Measurements from ENCODE around the gene EPHA10. TPM values are rescaled to one million over a fixed set of nuclear protein-coding genes. Genes with fewer than 3 reads are reported as not detected.
"Not testable (repeated sequence)": the region's sequence is repeated elsewhere in the genome, so short reads cannot be mapped to it uniquely, and the experiment has no call there.

EPHA10 gene
- total RNA-seq, 2 donors from 2014 or later = 0.34 to 0.75 TPM

DNA sequence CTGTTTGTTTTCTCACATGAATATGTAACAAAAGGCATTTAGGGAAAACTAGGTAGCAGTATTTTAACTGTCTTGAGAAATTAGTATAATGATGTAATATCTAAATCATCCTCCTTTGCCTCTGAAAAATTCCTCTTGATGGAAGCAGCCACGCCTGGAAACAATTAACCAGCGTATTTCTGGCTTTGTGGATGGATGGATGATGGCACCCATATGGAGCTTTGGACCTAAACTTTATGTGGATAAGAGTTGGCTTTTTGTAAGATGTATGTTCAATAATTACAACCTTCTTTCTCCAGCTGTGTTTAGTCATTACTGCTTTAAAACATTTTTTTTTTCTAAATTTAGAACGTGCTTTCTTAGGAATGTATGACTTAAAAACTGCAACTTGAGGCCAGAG lies 60.0 kb downstream of the EPHA10 start:
- H3K27me3 Mint-ChIP-seq = no peaks in the 10 kb centered on the region
- peaks cover 7% of the 10 kb centered on the region for H3K4me1 Mint-ChIP-seq
- no peak for ATAC-seq
- no peak overlapping the region for H3K4me3 Mint-ChIP-seq
- no peak overlapping the region for H3K27ac Mint-ChIP-seq
- DNase-seq = no peak
- no peaks in the 10 kb centered on the region for H3K36me3 Mint-ChIP-seq (ENCODE audit: low read depth)
- no peaks in the 10 kb centered on the region for H3K9me3 ChIP-seq (ENCODE audit: control insufficient read depth, low read length, poor library complexity, severe bottlenecking)

DNA sequence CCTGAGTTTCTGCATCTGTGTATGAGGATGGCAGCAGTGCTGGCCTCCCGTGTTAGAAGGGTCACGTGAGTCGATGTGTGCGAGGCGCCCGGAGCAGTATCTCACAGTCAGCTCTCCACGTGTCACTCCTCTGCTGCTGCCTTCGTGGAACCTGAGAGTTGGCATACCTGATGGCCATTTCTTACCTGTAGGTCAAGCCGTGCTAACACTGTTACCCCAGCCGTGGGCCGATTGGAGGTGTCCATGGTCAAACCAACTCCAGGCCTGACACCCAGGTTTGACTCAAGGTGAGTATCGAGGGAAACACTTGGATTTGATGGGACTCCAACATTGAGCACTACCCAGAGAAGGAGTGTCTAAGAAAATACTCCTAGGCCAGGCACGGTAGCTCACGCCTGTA lies 61.9 kb downstream of the EPHA10 start:
- Mint-ChIP-seq H3K27me3 (no peaks in the 10 kb centered on the region), H3K27ac (no peak overlapping the region), H3K4me3 (no peak overlapping the region), H3K4me1 (peaks cover 15% of the 10 kb centered on the region), H3K36me3 (ENCODE audit: low read depth) (no peaks in the 10 kb centered on the region)
- ATAC-seq = no peak
- no peaks in the 10 kb centered on the region for H3K9me3 ChIP-seq (ENCODE audit: control insufficient read depth, low read length, poor library complexity, severe bottlenecking)
- no peak for DNase-seq

DNA sequence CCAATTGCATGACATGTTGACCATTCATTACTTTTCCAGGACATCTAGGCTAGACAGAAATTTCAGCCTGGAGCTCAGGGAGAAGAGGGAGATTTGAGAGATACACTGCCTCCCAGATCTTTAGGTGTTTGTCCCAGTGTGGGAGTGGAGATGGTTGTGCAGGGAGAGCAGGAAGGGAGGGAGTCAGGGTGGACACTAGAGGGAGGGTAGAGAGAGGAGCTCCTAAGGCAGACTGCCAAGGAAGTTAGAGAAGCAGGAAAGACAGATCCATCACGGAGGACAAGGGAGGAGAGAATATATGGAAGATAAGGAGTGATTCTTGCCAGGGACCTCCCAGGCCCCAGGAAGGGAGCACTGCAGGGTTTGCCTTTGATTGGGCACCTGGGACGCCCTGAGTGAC lies 63.9 kb downstream of the EPHA10 start:
- no peak for ATAC-seq
- H3K9me3 ChIP-seq (ENCODE audit: control insufficient read depth, low read length, poor library complexity, severe bottlenecking) = no peaks in the 10 kb centered on the region
- H3K27ac Mint-ChIP-seq = peak overlapping the region; percentile 47
- peaks cover 15% of the 10 kb centered on the region for H3K4me1 Mint-ChIP-seq
- H3K4me3 Mint-ChIP-seq = no peak overlapping the region
- DNase-seq = no peak
- H3K27me3 Mint-ChIP-seq = no peaks in the 10 kb centered on the region
- no peaks in the 10 kb centered on the region for H3K36me3 Mint-ChIP-seq (ENCODE audit: low read depth)

DNA sequence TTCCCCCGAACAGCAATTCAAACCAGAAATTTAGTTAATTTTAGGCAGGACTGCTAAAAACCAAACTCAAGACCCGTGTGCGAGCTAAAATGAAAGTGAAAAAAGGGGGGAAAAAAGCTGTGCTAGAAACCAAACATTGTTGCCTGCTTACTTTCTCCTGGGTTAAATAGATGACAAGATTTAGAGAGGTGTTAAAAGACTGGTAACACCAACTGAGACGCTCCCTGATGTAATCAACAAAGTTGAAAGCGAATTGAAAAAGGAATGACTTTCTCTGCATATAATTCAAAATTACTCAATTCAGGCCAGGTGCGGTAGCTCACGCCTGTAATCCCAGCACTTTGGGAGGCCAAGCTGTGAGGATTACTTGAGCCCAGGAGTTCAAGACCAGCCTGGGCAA lies 65.8 kb downstream of the EPHA10 start:
- no peaks in the 10 kb centered on the region for H3K36me3 Mint-ChIP-seq (ENCODE audit: low read depth)
- no peaks in the 10 kb centered on the region for H3K9me3 ChIP-seq (ENCODE audit: control insufficient read depth, low read length, poor library complexity, severe bottlenecking)
- H3K4me3 Mint-ChIP-seq = peak overlapping the region; percentile 69
- H3K27ac Mint-ChIP-seq = peak overlapping the region; percentile 47
- peaks cover 15% of the 10 kb centered on the region for H3K4me1 Mint-ChIP-seq
- no peak for DNase-seq
- ATAC-seq = no peak
- no peaks in the 10 kb centered on the region for H3K27me3 Mint-ChIP-seq

DNA sequence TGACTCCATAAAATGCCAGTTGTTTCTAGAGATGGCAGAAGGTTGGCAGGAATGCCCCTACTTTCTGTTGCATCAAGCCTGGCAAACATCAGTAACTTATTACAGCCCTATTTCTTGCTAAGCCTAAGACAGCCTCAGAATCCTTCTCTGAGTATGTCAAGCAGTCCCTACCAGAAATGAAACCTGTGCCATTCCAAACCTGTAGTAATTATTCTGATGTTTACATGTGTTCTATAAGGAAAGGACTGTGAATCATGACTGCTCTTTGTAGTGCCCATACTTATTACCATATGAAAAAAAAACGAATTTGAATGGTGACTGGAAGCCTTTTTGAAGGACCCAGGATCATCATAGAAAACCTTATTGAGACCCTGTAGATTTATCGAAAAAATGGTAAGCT lies 67.2 kb downstream of the EPHA10 start:
- H3K36me3 Mint-ChIP-seq (ENCODE audit: low read depth) = no peaks in the 10 kb centered on the region
- ATAC-seq (no peak), DNase-seq (no peak)
- no peaks in the 10 kb centered on the region for H3K9me3 ChIP-seq (ENCODE audit: control insufficient read depth, low read length, poor library complexity, severe bottlenecking)
- H3K4me1 Mint-ChIP-seq = peaks cover 15% of the 10 kb centered on the region
- H3K27me3 Mint-ChIP-seq = no peaks in the 10 kb centered on the region
- no peak overlapping the region for H3K4me3 Mint-ChIP-seq
- H3K27ac Mint-ChIP-seq = no peak overlapping the region

DNA sequence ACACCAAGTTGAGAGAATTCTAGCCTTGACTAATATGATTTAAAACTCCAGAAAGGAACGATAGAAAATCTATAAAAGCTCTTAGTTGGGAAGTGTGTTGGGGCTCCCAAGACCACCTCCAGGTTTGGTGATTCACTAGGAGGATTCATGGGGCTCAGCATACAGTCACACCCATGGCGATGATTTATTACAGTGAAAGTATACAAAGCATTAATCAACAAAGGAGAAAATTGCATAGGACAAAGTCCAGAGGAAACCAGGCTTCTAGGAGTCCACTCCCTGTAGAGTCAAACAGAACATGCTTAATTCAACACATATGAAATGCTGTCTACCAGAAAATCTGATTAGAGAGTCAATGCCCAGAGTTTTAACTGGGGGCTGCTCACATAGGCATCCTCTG lies 67.8 kb downstream of the EPHA10 start:
- H3K4me3 Mint-ChIP-seq = no peak overlapping the region
- H3K4me1 Mint-ChIP-seq = peaks cover 15% of the 10 kb centered on the region
- H3K27ac Mint-ChIP-seq = no peak overlapping the region
- no peak for DNase-seq
- ATAC-seq = no peak
- no peaks in the 10 kb centered on the region for H3K36me3 Mint-ChIP-seq (ENCODE audit: low read depth)
- H3K9me3 ChIP-seq (ENCODE audit: control insufficient read depth, low read length, poor library complexity, severe bottlenecking) = no peaks in the 10 kb centered on the region
- no peaks in the 10 kb centered on the region for H3K27me3 Mint-ChIP-seq

DNA sequence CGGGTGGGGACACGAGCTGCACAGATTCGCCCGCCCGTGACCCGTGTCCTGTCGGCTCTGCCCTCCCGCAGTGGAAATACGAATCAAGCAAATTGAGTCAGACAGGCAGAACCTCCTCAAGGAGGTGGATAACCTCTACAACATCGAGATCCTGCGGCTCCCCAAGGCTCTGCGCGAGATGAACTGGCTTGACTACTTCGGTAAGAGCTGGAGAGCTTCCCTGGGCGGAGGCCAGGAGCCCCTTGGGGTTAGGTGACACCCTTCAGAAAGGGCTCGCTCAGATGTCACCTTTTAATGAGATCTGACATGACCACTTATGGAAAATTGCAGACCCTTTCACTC lies 72.1 kb downstream of the EPHA10 start:
- H3K9me3 ChIP-seq (ENCODE audit: control insufficient read depth, low read length, poor library complexity, severe bottlenecking) = no peaks in the 10 kb centered on the region
- peaks cover 2% of the 10 kb centered on the region for H3K36me3 Mint-ChIP-seq (ENCODE audit: low read depth)
- H3K4me3 Mint-ChIP-seq = peak overlapping the region; percentile 97
- DNase-seq = no peak
- no peak overlapping the region for H3K27ac Mint-ChIP-seq
- ATAC-seq = no peak
- H3K4me1 Mint-ChIP-seq = peaks cover 32% of the 10 kb centered on the region
- H3K27me3 Mint-ChIP-seq = no peaks in the 10 kb centered on the region

DNA sequence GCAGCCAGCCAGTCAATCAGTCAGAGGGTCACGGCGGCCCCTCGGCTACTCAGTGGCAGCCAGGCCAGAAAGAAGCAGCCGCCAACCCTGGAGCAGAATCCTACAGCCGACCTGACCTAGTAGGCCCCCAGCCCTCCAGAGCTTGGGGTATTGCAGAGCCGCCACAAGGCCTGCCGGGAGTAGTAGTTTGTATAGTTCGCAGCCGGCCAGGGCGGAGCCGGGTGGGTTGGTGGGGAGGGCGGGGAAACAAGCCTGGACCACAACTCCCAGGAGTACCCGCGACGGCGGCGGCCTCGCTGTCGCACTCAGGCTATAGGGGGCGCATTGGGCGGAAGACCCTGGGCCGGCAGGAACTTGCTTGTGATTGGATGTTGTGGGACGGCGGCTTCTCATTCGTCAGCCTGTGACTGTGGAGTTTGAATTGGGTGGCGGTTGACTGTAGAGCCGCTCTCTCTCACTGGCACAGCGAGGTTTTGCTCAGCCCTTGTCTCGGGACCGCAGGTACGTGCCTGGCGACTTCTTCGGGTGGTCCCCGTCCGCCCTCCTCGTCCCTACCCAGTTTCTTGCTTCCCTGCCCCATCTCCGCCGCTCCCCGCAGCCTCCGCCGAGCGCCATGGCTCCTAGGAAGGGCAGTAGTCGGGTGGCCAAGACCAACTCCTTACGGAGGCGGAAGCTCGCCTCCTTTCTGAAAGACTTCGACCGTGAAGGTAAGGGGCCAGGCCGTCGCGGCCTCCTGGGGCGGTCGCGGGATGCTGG lies 72.7 kb downstream of the EPHA10 start, which contains the start of gene CDCA8:
CDCA8 (plus strand) TSS at position 439 of the 756 bp plus-strand sequence; CDS start at position 614, 175 bp downstream.
- H3K36me3 Mint-ChIP-seq (ENCODE audit: low read depth) = peaks cover 2% of the 10 kb centered on the region
- H3K9me3 ChIP-seq (ENCODE audit: control insufficient read depth, low read length, poor library complexity, severe bottlenecking) = no peaks in the 10 kb centered on the region
- ATAC-seq (peak; percentile 90), DNase-seq (peak; percentile 96 to 98 (median 98))
- H3K27ac Mint-ChIP-seq = peak within 1 kb of the TSS; percentile 94
- no peaks in the 10 kb centered on the region for H3K27me3 Mint-ChIP-seq
- H3K4me3 Mint-ChIP-seq = peak within 1 kb of the TSS; percentile 97
- H3K4me1 Mint-ChIP-seq = peaks cover 34% of the 10 kb centered on the region

DNA sequence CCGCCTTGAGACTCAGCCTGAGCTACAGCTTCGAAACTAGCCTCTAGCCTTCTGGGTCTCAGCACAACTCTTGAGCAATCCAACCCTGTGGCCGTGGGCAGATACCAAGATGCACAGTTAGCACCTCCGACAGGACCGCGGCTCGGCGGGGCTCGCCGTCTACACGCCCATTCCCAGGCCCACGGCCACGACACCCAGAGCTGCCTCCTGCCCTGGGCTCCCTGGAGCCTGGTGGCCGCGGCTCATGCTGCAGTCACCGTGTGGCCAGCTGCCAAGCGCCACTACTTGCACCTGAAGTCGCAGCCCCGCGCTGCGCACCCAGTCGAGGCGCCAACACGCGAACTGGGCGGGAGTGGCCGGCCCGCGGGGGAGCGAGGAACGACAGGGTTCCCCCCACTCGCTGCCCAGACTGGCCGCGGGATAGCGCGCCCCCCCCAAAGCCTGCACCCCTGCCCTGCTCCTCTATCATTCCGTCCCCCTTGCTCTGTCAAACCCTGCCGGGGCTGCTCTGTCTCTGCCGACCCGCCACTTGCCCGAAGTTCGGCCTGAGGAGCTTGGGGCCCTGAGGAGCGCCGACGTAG lies 73.3 kb downstream of the EPHA10 start:
- H3K4me1 Mint-ChIP-seq = peaks cover 34% of the 10 kb centered on the region
- DNase-seq = peak in 1 of 3 donors; percentile 16
- no peak for ATAC-seq
- peak overlapping the region; percentile 94 for H3K27ac Mint-ChIP-seq
- H3K36me3 Mint-ChIP-seq (ENCODE audit: low read depth) = peaks cover 2% of the 10 kb centered on the region
- no peaks in the 10 kb centered on the region for H3K27me3 Mint-ChIP-seq
- H3K9me3 ChIP-seq (ENCODE audit: control insufficient read depth, low read length, poor library complexity, severe bottlenecking) = no peaks in the 10 kb centered on the region
- peak overlapping the region; percentile 97 for H3K4me3 Mint-ChIP-seq

DNA sequence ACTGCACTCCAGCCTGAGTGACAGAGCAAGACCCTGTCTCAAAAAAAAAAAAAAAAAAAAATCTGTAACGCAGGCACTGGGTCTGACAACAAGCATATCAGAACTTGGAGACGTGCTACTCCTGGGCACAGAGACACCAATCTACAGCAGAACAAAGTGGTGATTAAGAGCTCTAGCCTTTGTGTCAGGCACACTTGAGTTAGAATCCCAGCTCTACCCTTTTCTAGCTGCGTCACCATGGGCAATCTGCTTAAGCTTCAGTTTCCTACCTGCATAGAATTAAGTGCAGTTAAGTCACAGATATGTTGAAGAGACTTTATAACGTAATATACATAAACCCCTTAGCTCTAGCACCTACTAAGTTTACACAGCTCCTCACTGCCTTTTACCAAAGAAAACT lies 76.0 kb downstream of the EPHA10 start:
- no peak for DNase-seq
- no peak overlapping the region for H3K27ac Mint-ChIP-seq
- peaks cover 37% of the 10 kb centered on the region for H3K4me1 Mint-ChIP-seq
- H3K36me3 Mint-ChIP-seq (ENCODE audit: low read depth) = peaks cover 6% of the 10 kb centered on the region
- no peaks in the 10 kb centered on the region for H3K27me3 Mint-ChIP-seq
- H3K4me3 Mint-ChIP-seq = peak overlapping the region; percentile 97
- no peaks in the 10 kb centered on the region for H3K9me3 ChIP-seq (ENCODE audit: control insufficient read depth, low read length, poor library complexity, severe bottlenecking)
- ATAC-seq = no peak

DNA sequence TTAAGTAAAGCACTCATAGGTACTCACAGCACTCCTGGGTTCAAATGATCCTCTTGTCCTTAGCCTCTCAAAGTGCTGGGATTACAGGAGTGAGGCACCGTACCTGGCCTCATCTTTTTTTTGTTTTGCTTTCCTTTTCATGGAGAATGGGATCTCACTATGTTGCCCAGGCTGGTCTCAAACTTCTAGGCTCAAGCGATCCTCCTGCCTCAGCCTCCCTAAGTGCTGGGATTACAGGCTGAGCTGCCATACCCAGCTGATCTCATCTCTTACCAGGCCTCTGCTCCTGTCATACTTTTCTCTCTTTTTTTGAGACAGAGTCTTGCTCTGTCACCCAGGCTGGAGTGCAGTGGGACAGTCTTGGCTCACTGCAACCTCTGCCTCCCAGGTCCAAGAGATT lies 77.2 kb downstream of the EPHA10 start:
- not testable (repeated sequence) for ATAC-seq; DNase-seq; H3K36me3 Mint-ChIP-seq (ENCODE audit: low read depth); H3K4me3 Mint-ChIP-seq; H3K27me3 Mint-ChIP-seq; H3K9me3 ChIP-seq (ENCODE audit: control insufficient read depth, low read length, poor library complexity, severe bottlenecking)
- peaks cover 40% of the 10 kb centered on the region for H3K4me1 Mint-ChIP-seq
- H3K27ac Mint-ChIP-seq = peak overlapping the region; percentile 76

DNA sequence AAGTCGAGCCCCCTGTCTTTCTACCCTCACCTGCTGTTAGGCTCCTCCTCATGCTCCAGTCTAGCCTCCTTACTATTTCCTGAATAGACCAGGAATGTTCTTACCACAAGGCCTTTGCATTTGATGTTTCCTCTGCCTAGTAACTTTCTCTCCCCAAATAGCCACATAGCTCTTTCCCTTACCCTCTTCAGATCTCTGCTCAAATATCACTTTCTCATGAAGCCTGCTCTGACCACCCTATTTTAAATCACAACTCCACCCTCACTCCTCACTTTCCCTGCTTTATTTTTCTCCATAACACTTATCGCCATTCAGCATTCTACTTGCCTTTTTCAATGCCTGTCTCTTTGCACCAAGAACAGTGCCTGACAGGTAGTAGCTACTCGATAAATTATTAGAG lies 79.2 kb downstream of the EPHA10 start:
- Mint-ChIP-seq H3K27ac (peak overlapping the region; percentile 85), H3K4me3 (no peak overlapping the region), H3K36me3 (ENCODE audit: low read depth) (peaks cover 6% of the 10 kb centered on the region), H3K4me1 (peaks cover 32% of the 10 kb centered on the region), H3K27me3 (no peaks in the 10 kb centered on the region)
- ATAC-seq (no peak), DNase-seq (no peak)
- H3K9me3 ChIP-seq (ENCODE audit: control insufficient read depth, low read length, poor library complexity, severe bottlenecking) = no peaks in the 10 kb centered on the region

DNA sequence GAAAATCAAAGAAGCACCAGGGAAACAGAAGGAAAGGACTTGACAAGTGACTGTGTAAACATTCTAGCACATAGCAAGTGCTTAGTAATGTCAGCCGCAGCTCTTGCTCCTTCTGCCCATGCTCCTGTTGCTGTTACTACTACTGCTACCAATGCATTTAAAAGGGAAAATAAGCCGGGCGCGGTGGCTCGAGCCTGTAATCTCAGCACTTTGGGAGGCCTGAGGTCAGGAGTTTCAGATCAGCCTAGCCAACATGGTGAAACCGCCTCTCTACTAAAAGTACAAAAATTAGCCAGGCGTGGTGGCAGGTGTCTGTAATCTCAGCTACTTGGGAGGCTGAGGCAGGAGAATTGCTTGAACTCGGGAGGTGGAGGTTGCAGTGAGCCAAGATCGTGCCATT lies 80.7 kb downstream of the EPHA10 start:
- not testable (repeated sequence) for DNase-seq; H3K27me3 Mint-ChIP-seq; H3K4me3 Mint-ChIP-seq; H3K36me3 Mint-ChIP-seq (ENCODE audit: low read depth); ATAC-seq; H3K9me3 ChIP-seq (ENCODE audit: control insufficient read depth, low read length, poor library complexity, severe bottlenecking)
- Mint-ChIP-seq H3K4me1 (peaks cover 18% of the 10 kb centered on the region), H3K27ac (peak overlapping the region; percentile 53)
